ENCODE results near the gene RTL10. TPM values are rescaled to one million over a fixed set of nuclear protein-coding genes. Genes with fewer than 3 reads are reported as not detected.

The RTL10 gene
- total RNA-seq, 1 experiment from 2014 or later, result 26.7 TPM

DNA sequence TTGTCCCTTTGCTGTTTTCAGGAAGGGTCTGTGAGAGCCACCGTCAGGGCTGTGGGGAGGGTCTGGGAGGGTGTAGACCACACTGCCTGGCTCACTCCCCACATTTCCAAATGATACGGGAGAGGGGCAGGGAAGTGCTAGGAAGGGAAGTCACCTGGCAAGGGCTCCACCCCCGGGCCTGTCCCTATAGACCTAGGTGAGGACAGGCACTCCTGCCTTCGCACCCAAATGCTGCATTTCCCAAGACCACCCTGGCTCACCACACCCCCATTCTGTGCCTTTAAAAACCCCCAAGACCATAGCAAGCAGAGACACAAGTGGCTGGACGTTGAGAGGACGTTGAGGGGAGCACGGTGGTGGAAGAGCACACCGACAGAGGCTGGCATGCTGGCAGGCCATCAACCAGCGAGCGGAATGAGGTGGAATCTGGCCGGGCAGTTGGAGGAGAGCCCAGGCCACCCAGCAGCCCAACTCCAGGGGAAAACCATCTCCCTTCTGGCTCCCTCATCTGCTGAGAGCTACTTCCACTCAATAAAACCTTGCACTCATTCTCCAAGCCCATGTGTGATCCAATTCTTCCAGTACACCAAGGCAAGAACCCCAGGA is 45.7 kb downstream of the RTL10 start:
- TF ChIP-seq, protein P1, sequence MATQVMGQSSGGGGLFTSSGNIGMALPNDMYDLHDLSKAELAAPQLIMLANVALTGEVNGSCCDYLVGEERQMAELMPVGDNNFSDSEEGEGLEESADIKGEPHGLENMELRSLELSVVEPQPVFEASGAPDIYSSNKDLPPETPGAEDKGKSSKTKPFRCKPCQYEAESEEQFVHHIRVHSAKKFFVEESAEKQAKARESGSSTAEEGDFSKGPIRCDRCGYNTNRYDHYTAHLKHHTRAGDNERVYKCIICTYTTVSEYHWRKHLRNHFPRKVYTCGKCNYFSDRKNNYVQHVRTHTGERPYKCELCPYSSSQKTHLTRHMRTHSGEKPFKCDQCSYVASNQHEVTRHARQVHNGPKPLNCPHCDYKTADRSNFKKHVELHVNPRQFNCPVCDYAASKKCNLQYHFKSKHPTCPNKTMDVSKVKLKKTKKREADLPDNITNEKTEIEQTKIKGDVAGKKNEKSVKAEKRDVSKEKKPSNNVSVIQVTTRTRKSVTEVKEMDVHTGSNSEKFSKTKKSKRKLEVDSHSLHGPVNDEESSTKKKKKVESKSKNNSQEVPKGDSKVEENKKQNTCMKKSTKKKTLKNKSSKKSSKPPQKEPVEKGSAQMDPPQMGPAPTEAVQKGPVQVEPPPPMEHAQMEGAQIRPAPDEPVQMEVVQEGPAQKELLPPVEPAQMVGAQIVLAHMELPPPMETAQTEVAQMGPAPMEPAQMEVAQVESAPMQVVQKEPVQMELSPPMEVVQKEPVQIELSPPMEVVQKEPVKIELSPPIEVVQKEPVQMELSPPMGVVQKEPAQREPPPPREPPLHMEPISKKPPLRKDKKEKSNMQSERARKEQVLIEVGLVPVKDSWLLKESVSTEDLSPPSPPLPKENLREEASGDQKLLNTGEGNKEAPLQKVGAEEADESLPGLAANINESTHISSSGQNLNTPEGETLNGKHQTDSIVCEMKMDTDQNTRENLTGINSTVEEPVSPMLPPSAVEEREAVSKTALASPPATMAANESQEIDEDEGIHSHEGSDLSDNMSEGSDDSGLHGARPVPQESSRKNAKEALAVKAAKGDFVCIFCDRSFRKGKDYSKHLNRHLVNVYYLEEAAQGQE (IDR thresholded peaks at IDR 0.05; ENCODE audit: insufficient read depth in 1 of 2, low read depth in 2 of 2, low read length in 1 of 2), result no peak
- TF ChIP-seq POLR2AphosphoS5 (IDR thresholded peaks at IDR 0.05; ENCODE audit: low read depth, low read length) (no peak), SIN3A (IDR thresholded peaks at IDR 0.05; ENCODE audit: borderline replicate concordance, insufficient read depth, low read depth, low read length) (no peak), TCF7L2 (IDR thresholded peaks at IDR 0.05; ENCODE audit: low read depth, low read length) (no peak)
- TF ChIP-seq, protein P2, sequence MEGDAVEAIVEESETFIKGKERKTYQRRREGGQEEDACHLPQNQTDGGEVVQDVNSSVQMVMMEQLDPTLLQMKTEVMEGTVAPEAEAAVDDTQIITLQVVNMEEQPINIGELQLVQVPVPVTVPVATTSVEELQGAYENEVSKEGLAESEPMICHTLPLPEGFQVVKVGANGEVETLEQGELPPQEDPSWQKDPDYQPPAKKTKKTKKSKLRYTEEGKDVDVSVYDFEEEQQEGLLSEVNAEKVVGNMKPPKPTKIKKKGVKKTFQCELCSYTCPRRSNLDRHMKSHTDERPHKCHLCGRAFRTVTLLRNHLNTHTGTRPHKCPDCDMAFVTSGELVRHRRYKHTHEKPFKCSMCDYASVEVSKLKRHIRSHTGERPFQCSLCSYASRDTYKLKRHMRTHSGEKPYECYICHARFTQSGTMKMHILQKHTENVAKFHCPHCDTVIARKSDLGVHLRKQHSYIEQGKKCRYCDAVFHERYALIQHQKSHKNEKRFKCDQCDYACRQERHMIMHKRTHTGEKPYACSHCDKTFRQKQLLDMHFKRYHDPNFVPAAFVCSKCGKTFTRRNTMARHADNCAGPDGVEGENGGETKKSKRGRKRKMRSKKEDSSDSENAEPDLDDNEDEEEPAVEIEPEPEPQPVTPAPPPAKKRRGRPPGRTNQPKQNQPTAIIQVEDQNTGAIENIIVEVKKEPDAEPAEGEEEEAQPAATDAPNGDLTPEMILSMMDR (IDR thresholded peaks at IDR 0.05), result no peak
- no peak for ATAC-seq
- BruUV-seq (replicated peaks), result no TSS peak
- Histone ChIP-seq H3K27me3 (ENCODE audit: control insufficient read depth, insufficient read depth, low read length) (no peaks in the 10 kb centered on the region), H3K4me3 (ENCODE audit: low read depth in 2 of 2, low read length in 2 of 2) (no peak overlapping the region), H3K4me1 (ENCODE audit: control insufficient read depth, insufficient read depth, low read length) (peaks cover 10% of the 10 kb centered on the region), H3K9me3 (ENCODE audit: control insufficient read depth, insufficient read depth, low read depth, low read length) (no peaks in the 10 kb centered on the region), H3K36me3 (ENCODE audit: control insufficient read depth, insufficient read depth, low read length) (no peaks in the 10 kb centered on the region), H3K27ac (ENCODE audit: low read length) (no peak overlapping the region)
- DNase-seq (ENCODE audit: low read depth, low spot score), result no peak
- intact Hi-C loops (cut with micrococcal nuclease; ENCODE audit: unreplicated experiment), result no loop called here
- POLR2A ChIA-PET, result no interaction called here
- in situ Hi-C loops (cut with HindIII; ENCODE audit: low pct_unique_long_range_greater_than_20kb, low sequenced_read_pairs), result no loop called here
- CTCF ChIA-PET, result no interaction called here

DNA sequence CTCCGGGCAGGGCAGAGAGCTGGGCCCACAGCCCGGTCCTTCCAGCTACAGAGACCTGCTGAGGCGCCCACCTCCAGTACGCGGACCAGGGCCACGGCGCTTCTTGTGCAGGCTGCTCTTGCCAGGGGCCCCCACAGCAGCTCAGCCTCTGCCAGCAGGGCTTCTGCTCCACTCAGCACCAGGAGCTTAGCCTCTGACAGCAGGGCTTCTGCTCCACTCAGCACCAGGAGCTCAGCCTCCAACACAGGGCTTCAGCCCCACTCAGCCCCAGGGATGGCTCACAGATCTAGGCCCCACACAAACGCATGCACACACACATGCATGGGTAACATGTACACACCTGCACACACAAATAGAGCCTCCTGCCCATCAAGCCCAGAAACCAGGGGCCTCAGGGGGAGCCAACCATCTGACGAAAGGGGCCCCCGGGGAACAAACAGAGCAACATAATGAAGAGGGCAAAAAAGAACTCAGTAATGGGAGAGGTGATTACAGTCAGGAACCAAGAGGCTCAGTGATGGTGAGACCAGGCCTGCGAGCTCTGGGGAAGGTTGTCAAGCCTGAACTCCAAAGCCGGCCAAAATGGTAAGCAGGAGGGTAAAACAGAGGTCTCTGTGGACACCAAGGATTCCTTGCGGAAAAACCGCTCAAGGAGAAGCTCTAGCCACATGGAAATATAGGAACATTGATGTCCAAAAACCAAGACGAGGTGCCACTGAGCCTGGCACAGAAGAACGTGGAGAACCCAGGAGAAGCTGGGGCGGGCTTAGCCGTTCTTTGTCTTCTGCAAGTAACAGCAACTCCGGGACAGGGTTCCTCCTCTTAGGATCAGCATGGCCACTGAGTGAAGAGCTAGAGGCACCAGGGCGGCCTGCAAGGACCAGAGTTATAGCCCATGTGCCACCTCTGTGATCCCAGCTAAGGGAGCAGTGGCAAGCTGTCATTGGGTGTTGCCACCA is 46.5 kb downstream of the RTL10 start:
- TF ChIP-seq SIN3A (IDR thresholded peaks at IDR 0.05; ENCODE audit: borderline replicate concordance, insufficient read depth, low read depth, low read length) (no peak), POLR2AphosphoS5 (IDR thresholded peaks at IDR 0.05; ENCODE audit: low read depth, low read length) (no peak), TCF7L2 (IDR thresholded peaks at IDR 0.05; ENCODE audit: low read depth, low read length) (no peak)
- TF ChIP-seq, protein P1 (IDR thresholded peaks at IDR 0.05; ENCODE audit: insufficient read depth in 1 of 2, low read depth in 2 of 2, low read length in 1 of 2), result no peak
- TF ChIP-seq, protein P2 (IDR thresholded peaks at IDR 0.05), result no peak
- intact Hi-C loops (cut with micrococcal nuclease; ENCODE audit: unreplicated experiment) (no loop called here), in situ Hi-C loops (cut with HindIII; ENCODE audit: low pct_unique_long_range_greater_than_20kb, low sequenced_read_pairs) (no loop called here)
- no TSS peak for BruUV-seq (replicated peaks)
- no peak for DNase-seq (ENCODE audit: low read depth, low spot score)
- Histone ChIP-seq H3K4me3 (ENCODE audit: low read depth in 2 of 2, low read length in 2 of 2) (no peak overlapping the region), H3K4me1 (ENCODE audit: control insufficient read depth, insufficient read depth, low read length) (peaks cover 10% of the 10 kb centered on the region), H3K27me3 (ENCODE audit: control insufficient read depth, insufficient read depth, low read length) (no peaks in the 10 kb centered on the region), H3K36me3 (ENCODE audit: control insufficient read depth, insufficient read depth, low read length) (no peaks in the 10 kb centered on the region), H3K27ac (ENCODE audit: low read length) (no peak overlapping the region), H3K9me3 (ENCODE audit: control insufficient read depth, insufficient read depth, low read depth, low read length) (no peaks in the 10 kb centered on the region)
- ATAC-seq, result no peak
- ChIA-PET CTCF (no interaction called here), POLR2A (no interaction called here)
